Measurements from ENCODE around the gene PACS2. TPM values are rescaled to one million over a fixed set of nuclear protein-coding genes. Genes with fewer than 3 reads are reported as not detected.
"Not testable (repeated sequence)": the region's sequence is repeated elsewhere in the genome, so short reads cannot be mapped to it uniquely, and the experiment has no call there.

The PACS2 gene
- total RNA-seq, 3 donors from 2014 or later: 46.0 to 70.9 (median 67.8) TPM

- intact Hi-C loops (cut with DNase I; ENCODE audit: low total_unique reads): no loop called here
- Histone ChIP-seq H3K36me3 (no peaks in the 10 kb centered on the region), H3K4me1 (no peaks in the 10 kb centered on the region), H3K4me3 (no peak overlapping the region), H3K9me3 (no peaks in the 10 kb centered on the region), H3K27me3 (no peaks in the 10 kb centered on the region), H3K27ac (no peak overlapping the region)
- TF ChIP-seq POLR2AphosphoS5 (IDR thresholded peaks at IDR 0.05) (no peak), CTCF (IDR thresholded peaks at IDR 0.05) (no peak), POLR2A (IDR thresholded peaks at IDR 0.05) (no peak)
- DNase-seq (ENCODE audit: low spot score in 2 of 2): no peak
Measured at GRCh38 chr14:105333613-105334364, 19.2 kb downstream of the PACS2 start.

- Histone ChIP-seq H3K4me1 (no peaks in the 10 kb centered on the region), H3K4me3 (no peak overlapping the region), H3K27ac (no peak overlapping the region), H3K36me3 (no peaks in the 10 kb centered on the region), H3K27me3 (no peaks in the 10 kb centered on the region), H3K9me3 (no peaks in the 10 kb centered on the region)
- intact Hi-C loops (cut with DNase I; ENCODE audit: low total_unique reads): no loop called here
- TF ChIP-seq CTCF (IDR thresholded peaks at IDR 0.05): no peak
- TF ChIP-seq POLR2AphosphoS5 (IDR thresholded peaks at IDR 0.05): no peak
- no peak for TF ChIP-seq POLR2A (IDR thresholded peaks at IDR 0.05)
- no peak for DNase-seq (ENCODE audit: low spot score in 2 of 2)
Measured at GRCh38 chr14:105334383-105335230, 20.1 kb downstream of the PACS2 start.

- H3K4me1 ChIP-seq; intact Hi-C loops (cut with DNase I; ENCODE audit: low total_unique reads): not testable (repeated sequence)
Measured at GRCh38 chr14:105335231-105335542, 20.6 kb downstream of the PACS2 start.

GRCh38 chr14:105335735-105336476, 21.4 kb downstream of the PACS2 start:
- TF ChIP-seq POLR2AphosphoS5 (IDR thresholded peaks at IDR 0.05): no peak
- no peak for TF ChIP-seq CTCF (IDR thresholded peaks at IDR 0.05)
- no peak for TF ChIP-seq POLR2A (IDR thresholded peaks at IDR 0.05)
- H3K4me1 ChIP-seq: no peaks in the 10 kb centered on the region
- H3K27me3 ChIP-seq: no peaks in the 10 kb centered on the region
- no peak for DNase-seq (ENCODE audit: low spot score in 2 of 2)
- intact Hi-C loops (cut with DNase I; ENCODE audit: low total_unique reads): loop anchor here (2.0 kb wide), 1 partner anchor 443 kb away; no protein-coding TSS in a partner anchor
- no peak overlapping the region for H3K4me3 ChIP-seq
- no peaks in the 10 kb centered on the region for H3K36me3 ChIP-seq
- H3K9me3 ChIP-seq: no peaks in the 10 kb centered on the region
- H3K27ac ChIP-seq: no peak overlapping the region

More at GRCh38 chr14:105335231-105335542, 20.6 kb downstream of the PACS2 start:
- not testable (repeated sequence) for DNase-seq (ENCODE audit: low spot score in 2 of 2); H3K9me3 ChIP-seq; H3K27ac ChIP-seq; H3K27me3 ChIP-seq; H3K36me3 ChIP-seq; H3K4me3 ChIP-seq

GRCh38 chr14:105336477-105337287, 22.1 kb downstream of the PACS2 start:
- H3K27ac ChIP-seq: no peak overlapping the region
- H3K36me3 ChIP-seq: no peaks in the 10 kb centered on the region
- TF ChIP-seq POLR2AphosphoS5 (IDR thresholded peaks at IDR 0.05) (no peak), POLR2A (IDR thresholded peaks at IDR 0.05) (no peak), CTCF (IDR thresholded peaks at IDR 0.05) (no peak)
- no peak for DNase-seq (ENCODE audit: low spot score in 2 of 2)
- no peaks in the 10 kb centered on the region for H3K9me3 ChIP-seq
- intact Hi-C loops (cut with DNase I; ENCODE audit: low total_unique reads): loop anchor here (2.0 kb wide), 1 partner anchor 444 kb away; no protein-coding TSS in a partner anchor
- no peaks in the 10 kb centered on the region for H3K27me3 ChIP-seq
- no peak overlapping the region for H3K4me3 ChIP-seq
- no peaks in the 10 kb centered on the region for H3K4me1 ChIP-seq

Measured in breast epithelium (tissue), 4 donors.